CD14-positive monocyte (primary cell): ENCODE data around the gene FRMD3. TPM values are rescaled to one million over a fixed set of nuclear protein-coding genes. Genes with fewer than 3 reads are reported as not detected.
A peak's percentile ranks its signal among the peaks of the same experiment; 100 is the strongest.

Source experiments
- DNase-seq, 3 donors: peaks; one replicate each; pipeline ENCODE4 v3.0.0-alpha.2; 2011 to 2022
- H2AFZ ChIP-seq: 2 replicates; pipeline ENCODE4 v1.6.0; 2012; ENCODE audit warnings: mild to moderate bottlenecking, low read depth, low read length, inconsistent platforms; ENCODE audit not compliant: insufficient read depth, poor library complexity, severe bottlenecking
- H3K27ac ChIP-seq, 2 donors: 1 replicate in 1 of 2; 2 replicates in 1 of 2; pipeline ENCODE4 v1.5.1; 2012 to 2013; ENCODE audit warnings: low read length in 2 of 2, control low read depth in 1 of 2, inconsistent platforms in 1 of 2, low read depth in 1 of 2, mild to moderate bottlenecking in 1 of 2
- H3K27me3 ChIP-seq, 2 donors: one replicate each; pipeline versions ENCODE4 v1.6.0 to v1.6.1; 2011 to 2013; ENCODE audit warnings: low read length in 2 of 2; ENCODE audit not compliant: control insufficient read depth in 2 of 2, insufficient read depth in 2 of 2
- H3K36me3 ChIP-seq, 2 donors: replicated peaks in 1 of 2; 1 replicate in 1 of 2; 2 replicates in 1 of 2; pipeline versions ENCODE4 v1.5.1 to v1.6.1; 2012 to 2013; ENCODE audit warnings: low read length in 2 of 2, control low read depth in 1 of 2, inconsistent platforms in 1 of 2, mild to moderate bottlenecking in 1 of 2; ENCODE audit not compliant: insufficient read depth in 2 of 2, control insufficient read depth in 1 of 2
- H3K4me1 ChIP-seq, 2 donors: 1 replicate in 1 of 2; 2 replicates in 1 of 2; pipeline versions ENCODE4 v1.5.1 to v1.6.1; 2012 to 2013; ENCODE audit warnings: low read length in 2 of 2, control low read depth in 1 of 2, inconsistent platforms in 1 of 2, mild to moderate bottlenecking in 1 of 2, moderate library complexity in 1 of 2; ENCODE audit not compliant: insufficient read depth in 2 of 2, control insufficient read depth in 1 of 2
- H3K4me2 ChIP-seq: replicated peaks from 2 replicates; pipeline ENCODE3; 2012; ENCODE audit warnings: low read length, moderate library complexity, mild to moderate bottlenecking; ENCODE audit not compliant: poor library complexity, severe bottlenecking; ENCODE audit errors: extremely low read depth
- H3K4me3 ChIP-seq, 3 experiments: fragments of 200-600 bp in 1 of 3; sonication (generic) in 1 of 3; replicated peaks in 1 of 3; 1 replicate in 2 of 3; 2 replicates in 1 of 3; pipeline ENCODE4 v1.5.1; 2011 to 2013; ENCODE audit warnings: low read length in 3 of 3, mild to moderate bottlenecking in 3 of 3, control low read depth in 2 of 3, low read depth in 2 of 3, inconsistent platforms in 1 of 3, moderate library complexity in 1 of 3
- H3K79me2 ChIP-seq: 2 replicates; pipeline ENCODE4 v1.6.0; 2012; ENCODE audit warnings: mild to moderate bottlenecking, control low read depth, inconsistent platforms, low read length, moderate library complexity; ENCODE audit not compliant: insufficient read depth
- H3K9ac ChIP-seq: 2 replicates; pipeline ENCODE4 v1.6.0; 2017; ENCODE audit warnings: low read length, mild to moderate bottlenecking; ENCODE audit not compliant: insufficient read depth, poor library complexity, severe bottlenecking
- H3K9me3 ChIP-seq, 2 donors: replicated peaks in 1 of 2; 1 replicate in 1 of 2; 2 replicates in 1 of 2; pipeline versions ENCODE4 v1.5.1 to v1.6.1; 2012 to 2013; ENCODE audit warnings: low read length in 2 of 2, control low read depth in 1 of 2; ENCODE audit not compliant: control insufficient read depth in 1 of 2, insufficient read depth in 1 of 2
- H4K20me1 ChIP-seq: 2 replicates; pipeline ENCODE4 v1.6.0; 2012; ENCODE audit warnings: mild to moderate bottlenecking, low read length, control low read depth, moderate library complexity; ENCODE audit not compliant: insufficient read depth
- H3K27ac Mint-ChIP-seq, 7 donors: one replicate each; pipeline ENCODE4 v1.8.0; 2020; ENCODE audit warnings: mild to moderate bottlenecking in 7 of 7, mixed read lengths in 7 of 7, moderate library complexity in 6 of 7, inconsistent platforms in 2 of 7
- H3K27me3 Mint-ChIP-seq, 3 donors: one replicate each; pipeline ENCODE4 v1.8.0; 2021 to 2022; ENCODE audit warnings: low read depth in 3 of 3, mild to moderate bottlenecking in 3 of 3, mixed read lengths in 3 of 3, moderate library complexity in 3 of 3, inconsistent platforms in 1 of 3
- H3K36me3 Mint-ChIP-seq, 2 donors: one replicate each; pipeline ENCODE4 v1.8.0; 2020; ENCODE audit warnings: mixed read lengths in 2 of 2, inconsistent platforms in 1 of 2, mild to moderate bottlenecking in 1 of 2
- H3K4me1 Mint-ChIP-seq: one replicate; pipeline ENCODE4 v1.8.0; 2020; ENCODE audit warnings: mild to moderate bottlenecking, mixed read lengths
- H3K4me3 Mint-ChIP-seq, 2 donors: one replicate each; pipeline ENCODE4 v1.8.0; 2020; ENCODE audit warnings: mild to moderate bottlenecking in 2 of 2, mixed read lengths in 2 of 2, moderate library complexity in 1 of 2
- H3K9me3 Mint-ChIP-seq, 7 donors: one replicate each; pipeline ENCODE4 v1.8.0; 2020 to 2022; ENCODE audit warnings: mixed read lengths in 7 of 7, mild to moderate bottlenecking in 6 of 7, moderate library complexity in 6 of 7, inconsistent platforms in 2 of 7
- WGBS: methylation state at CpG from one replicate; pipeline ENCODE4 v1.1.5; 2013; ENCODE audit warnings: missing lambda C conversion rate; ENCODE audit not compliant: insufficient coverage; 5-methylcytosine and 5-hydroxymethylcytosine counted together
- intact Hi-C, 2 donors: fragments of 100-400 bp; cut with micrococcal nuclease; formaldehyde crosslinking; loops; one replicate each; pipeline versions ENCODE4 v1.15.0 to v1.15.1; 2023
- polyA plus RNA-seq, 3 donors: library from polyadenylated mRNA; depleted of rRNA in 1 of 3; unstranded in 2 of 3; stranded (reverse) in 1 of 3; fragments of 300-500 nt in 2 of 3; fragments of >200 nt in 1 of 3; fragmentation: Illumina TruSeq in 2 of 3; gene quantifications; 1 replicate in 2 of 3; 2 replicates in 1 of 3; pipeline ENCODE4 v1.2.3, GENCODE V29; 2012 to 2021
- TF ChIP-seq, protein P1 (sequence below): fragments of 200-600 bp; IDR thresholded peaks from one replicate; pipeline ENCODE4 v1.8.0; 2022; ENCODE audit warnings: antibody characterized with exemption, mild to moderate bottlenecking

Gene FRMD3
- polyA plus RNA-seq, 3 donors: 2.8 to 9.8 (median 4.2) TPM

DNA sequence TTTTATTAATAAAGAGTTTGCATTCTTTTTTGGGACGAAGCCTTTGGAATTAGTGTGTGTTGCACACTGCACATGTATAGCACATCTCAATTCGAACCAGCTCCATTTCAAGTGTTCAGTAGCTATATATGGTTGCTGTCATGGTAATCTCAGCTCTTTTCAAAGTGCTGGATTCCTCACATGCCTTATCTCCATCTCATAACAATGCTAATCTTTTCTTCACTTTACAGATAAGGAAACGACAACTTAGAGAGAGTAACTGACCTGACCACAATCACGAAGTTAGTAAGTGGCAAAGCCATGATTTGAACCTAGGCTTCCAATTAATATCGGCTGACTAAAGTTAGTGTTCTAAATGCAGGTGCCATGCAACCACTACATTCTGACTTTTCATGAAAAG is 270.5 kb downstream of the FRMD3 start:
- H3K4me3 ChIP-seq: no peak overlapping the region
- no peaks in the 10 kb centered on the region for H3K9me3 ChIP-seq
- peaks cover 0 to 1% (median 0%) of the 10 kb centered on the region in 3 donors for H3K27me3 Mint-ChIP-seq
- H3K4me1 ChIP-seq: no peaks in the 10 kb centered on the region
- no peak overlapping the region for H3K27ac Mint-ChIP-seq
- H3K27me3 ChIP-seq: no peaks in the 10 kb centered on the region
- no peak overlapping the region for H3K4me2 ChIP-seq
- no peaks in the 10 kb centered on the region for H3K4me1 Mint-ChIP-seq
- TF ChIP-seq, protein P1, sequence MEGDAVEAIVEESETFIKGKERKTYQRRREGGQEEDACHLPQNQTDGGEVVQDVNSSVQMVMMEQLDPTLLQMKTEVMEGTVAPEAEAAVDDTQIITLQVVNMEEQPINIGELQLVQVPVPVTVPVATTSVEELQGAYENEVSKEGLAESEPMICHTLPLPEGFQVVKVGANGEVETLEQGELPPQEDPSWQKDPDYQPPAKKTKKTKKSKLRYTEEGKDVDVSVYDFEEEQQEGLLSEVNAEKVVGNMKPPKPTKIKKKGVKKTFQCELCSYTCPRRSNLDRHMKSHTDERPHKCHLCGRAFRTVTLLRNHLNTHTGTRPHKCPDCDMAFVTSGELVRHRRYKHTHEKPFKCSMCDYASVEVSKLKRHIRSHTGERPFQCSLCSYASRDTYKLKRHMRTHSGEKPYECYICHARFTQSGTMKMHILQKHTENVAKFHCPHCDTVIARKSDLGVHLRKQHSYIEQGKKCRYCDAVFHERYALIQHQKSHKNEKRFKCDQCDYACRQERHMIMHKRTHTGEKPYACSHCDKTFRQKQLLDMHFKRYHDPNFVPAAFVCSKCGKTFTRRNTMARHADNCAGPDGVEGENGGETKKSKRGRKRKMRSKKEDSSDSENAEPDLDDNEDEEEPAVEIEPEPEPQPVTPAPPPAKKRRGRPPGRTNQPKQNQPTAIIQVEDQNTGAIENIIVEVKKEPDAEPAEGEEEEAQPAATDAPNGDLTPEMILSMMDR: no peak
- H2AFZ ChIP-seq: no peak overlapping the region
- no peak overlapping the region for H3K27ac ChIP-seq
- H3K79me2 ChIP-seq: no peaks in the 10 kb centered on the region
- no peak overlapping the region for H3K9ac ChIP-seq
- H3K36me3 ChIP-seq: no peaks in the 10 kb centered on the region
- no CpG with 5 or more reads among the region's 5 CpGs for WGBS
- no peak for DNase-seq
- H3K36me3 Mint-ChIP-seq: peaks cover under 1 to 5% of the 10 kb centered on the region in 2 donors
- no peaks in the 10 kb centered on the region for H4K20me1 ChIP-seq
- H3K4me3 Mint-ChIP-seq: no peak overlapping the region
- peaks cover 0 to 4% (median 0%) of the 10 kb centered on the region in 7 donors for H3K9me3 Mint-ChIP-seq
- intact Hi-C loops: no loop called here

DNA sequence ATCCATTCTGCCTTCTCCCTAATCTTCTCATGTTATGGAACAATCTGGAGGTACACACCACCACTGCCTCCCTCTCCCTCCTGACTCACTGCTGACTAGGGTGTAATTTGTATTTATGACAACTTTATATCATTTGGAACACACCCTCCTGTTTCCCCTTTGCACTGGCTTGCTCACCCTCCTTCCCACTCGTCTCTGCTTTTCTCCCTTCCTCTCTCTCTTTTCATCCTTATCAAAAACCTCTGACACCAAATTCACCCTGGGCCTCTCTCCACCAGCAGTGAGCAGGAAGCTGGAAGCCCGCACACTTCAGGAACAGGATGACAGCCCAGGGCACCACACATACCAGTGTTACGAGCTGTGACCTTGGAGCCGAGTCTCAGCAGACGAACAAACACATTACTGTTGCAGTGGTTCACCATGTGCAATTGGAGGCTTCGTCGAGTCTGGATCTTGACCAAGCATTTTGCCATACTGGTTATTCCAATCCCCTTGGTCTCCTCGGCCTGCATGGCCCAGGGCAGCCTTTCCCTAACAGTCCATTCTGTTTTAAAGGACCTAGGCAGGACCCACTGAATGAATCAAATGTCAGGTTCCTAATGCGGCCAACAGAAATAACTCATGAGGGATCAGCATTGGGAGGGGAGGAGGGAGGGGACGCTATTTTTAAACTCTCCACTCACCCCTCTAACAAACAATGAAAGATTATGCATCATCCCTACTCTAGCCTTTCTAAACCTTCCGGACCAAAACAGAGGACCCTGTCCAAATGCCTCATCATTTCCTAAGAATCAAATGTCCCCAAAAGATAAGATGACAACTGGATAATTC is 271.3 kb downstream of the FRMD3 start:
- no peaks in the 10 kb centered on the region for H4K20me1 ChIP-seq
- Mint-ChIP-seq H3K4me3 (no peak overlapping the region), H3K27me3 (no peaks in the 10 kb centered on the region), H3K27ac (peak overlapping the region in 1 of 7 donors; percentile 10), H3K9me3 (no peaks in the 10 kb centered on the region), H3K4me1 (no peaks in the 10 kb centered on the region), H3K36me3 (peaks cover 4 to 8% of the 10 kb centered on the region in 2 donors)
- TF ChIP-seq, protein P1: no peak
- no peaks in the 10 kb centered on the region for H3K9me3 ChIP-seq
- no peaks in the 10 kb centered on the region for H3K27me3 ChIP-seq
- no peak overlapping the region for H3K4me3 ChIP-seq
- H3K27ac ChIP-seq: no peak overlapping the region
- H3K9ac ChIP-seq: no peak overlapping the region
- H3K79me2 ChIP-seq: no peaks in the 10 kb centered on the region
- H2AFZ ChIP-seq: no peak overlapping the region
- 70% methylated on average over 8 of the region's 11 CpGs for WGBS
- H3K4me1 ChIP-seq: no peaks in the 10 kb centered on the region
- H3K36me3 ChIP-seq: no peaks in the 10 kb centered on the region
- DNase-seq: no peak
- intact Hi-C loops: no loop called here
- H3K4me2 ChIP-seq: no peak overlapping the region
